DND-41 (cell line): ENCODE measurements around the gene SLC5A7.

Experiments used
- EZH2 ChIP-seq: IDR thresholded peaks from 3 replicates; pipeline ENCODE4 v1.6.1; 2012; ENCODE audit warnings: borderline replicate concordance, low read depth, mild to moderate bottlenecking, moderate library complexity, low read length, inconsistent platforms; ENCODE audit not compliant: severe bottlenecking
- TF ChIP-seq, protein P1 (sequence below): IDR thresholded peaks from 2 replicates; pipeline ENCODE4 v1.5.1; 2012; ENCODE audit warnings: borderline replicate concordance, low read length, moderate library complexity, mild to moderate bottlenecking; ENCODE audit not compliant: poor library complexity, severe bottlenecking; ENCODE audit errors: extremely low read depth

DNA sequence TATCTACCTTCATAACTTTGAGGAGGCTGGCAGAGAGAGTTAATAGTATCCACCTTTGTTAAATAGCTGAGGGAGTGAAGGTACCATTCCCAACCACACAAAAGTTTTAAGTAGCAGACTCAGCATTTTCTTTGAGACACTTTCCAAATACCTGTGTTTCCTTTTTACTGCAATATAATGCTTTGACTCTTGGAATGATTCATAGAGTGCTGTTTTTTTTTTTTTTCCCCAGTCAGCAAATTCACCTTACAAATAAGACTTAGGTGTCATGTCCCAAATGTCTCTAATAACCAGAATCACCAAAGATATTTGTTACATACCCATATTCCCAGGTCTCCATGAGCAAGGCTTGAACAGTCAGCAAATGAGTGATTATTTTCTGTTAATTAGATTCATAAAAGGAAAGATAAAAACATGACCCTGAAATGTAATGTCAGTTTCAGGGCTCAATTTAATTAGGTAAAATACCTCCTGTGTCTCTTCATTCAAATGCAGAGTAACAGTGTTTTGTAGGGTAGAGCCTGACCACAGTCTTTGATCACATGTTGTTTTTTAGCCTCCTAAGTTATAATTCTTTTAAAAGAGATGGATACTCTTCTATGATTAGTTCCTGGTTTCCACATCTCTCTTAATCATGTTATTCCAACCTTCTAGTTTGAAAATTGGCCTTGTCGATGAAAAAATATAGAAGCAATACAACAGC, 39.9 kb downstream of the SLC5A7 start:
- TF ChIP-seq, protein P1, sequence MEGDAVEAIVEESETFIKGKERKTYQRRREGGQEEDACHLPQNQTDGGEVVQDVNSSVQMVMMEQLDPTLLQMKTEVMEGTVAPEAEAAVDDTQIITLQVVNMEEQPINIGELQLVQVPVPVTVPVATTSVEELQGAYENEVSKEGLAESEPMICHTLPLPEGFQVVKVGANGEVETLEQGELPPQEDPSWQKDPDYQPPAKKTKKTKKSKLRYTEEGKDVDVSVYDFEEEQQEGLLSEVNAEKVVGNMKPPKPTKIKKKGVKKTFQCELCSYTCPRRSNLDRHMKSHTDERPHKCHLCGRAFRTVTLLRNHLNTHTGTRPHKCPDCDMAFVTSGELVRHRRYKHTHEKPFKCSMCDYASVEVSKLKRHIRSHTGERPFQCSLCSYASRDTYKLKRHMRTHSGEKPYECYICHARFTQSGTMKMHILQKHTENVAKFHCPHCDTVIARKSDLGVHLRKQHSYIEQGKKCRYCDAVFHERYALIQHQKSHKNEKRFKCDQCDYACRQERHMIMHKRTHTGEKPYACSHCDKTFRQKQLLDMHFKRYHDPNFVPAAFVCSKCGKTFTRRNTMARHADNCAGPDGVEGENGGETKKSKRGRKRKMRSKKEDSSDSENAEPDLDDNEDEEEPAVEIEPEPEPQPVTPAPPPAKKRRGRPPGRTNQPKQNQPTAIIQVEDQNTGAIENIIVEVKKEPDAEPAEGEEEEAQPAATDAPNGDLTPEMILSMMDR: no peak
- no peak for TF ChIP-seq EZH2
